Activated CD8-positive, alpha-beta memory T cell treated with anti-CD3 and anti-CD28 coated beads for 24 hours (primary cell): Measurements from ENCODE around the gene ZNF17.

Experiments
- DNase-seq: peaks from one replicate; pipeline ENCODE4 v3.0.0-alpha.2; 2020

The ZNF17 gene

GRCh38 chr19:57434386-57435061 lies 23.6 kb downstream of the ZNF17 start:
- DNase-seq, result no peak

- DNase-seq, result peak; percentile 95
These were observed 24.4 kb downstream of the ZNF17 start, which contains the start of gene ZNF749 for GRCh38 chr19:57435062-57435978. ZNF749 (plus strand) TSS chr19:57435325; CDS start chr19:57435579, 254 bp downstream.

GRCh38 chr19:57436417-57436816 lies 25.5 kb downstream of the ZNF17 start:
- no peak for DNase-seq

GRCh38 chr19:57437931-57438330 lies 27.0 kb downstream of the ZNF17 start:
- no peak for DNase-seq

GRCh38 chr19:57438925-57439324 lies 28.0 kb downstream of the ZNF17 start:
- DNase-seq, result no peak

- DNase-seq, result no peak
These were observed 31.2 kb downstream of the ZNF17 start for GRCh38 chr19:57441979-57442752.

GRCh38 chr19:57443121-57443696 lies 32.2 kb downstream of the ZNF17 start:
- DNase-seq, result no peak

GRCh38 chr19:57452307-57452706 lies 41.3 kb downstream of the ZNF17 start:
- no peak for DNase-seq

GRCh38 chr19:57465680-57466381 lies 54.9 kb downstream of the ZNF17 start:
- no peak for DNase-seq

- no peak for DNase-seq
These were observed 55.5 kb downstream of the ZNF17 start for GRCh38 chr19:57466489-57466888.
